HFF-Myc (cell line): Measurements from ENCODE around the gene NHP2.

Experiments used
- DNase-seq: peaks from one replicate; pipeline ENCODE4 v3.0.0-alpha.2; 2011; ENCODE audit warnings: low read depth; ENCODE audit errors: extremely low read depth
- H3K4me3 ChIP-seq: replicated peaks from 2 replicates; pipeline ENCODE4 v1.5.1; 2011; ENCODE audit warnings: low read depth, mild to moderate bottlenecking, control low read depth, low read length
- TF ChIP-seq, protein P1 (sequence below): IDR thresholded peaks from 2 replicates; pipeline ENCODE4 v1.5.1; 2012; ENCODE audit warnings: mild to moderate bottlenecking, low read depth, low read length, control low read depth; ENCODE audit errors: missing control alignments

Gene NHP2

DNA sequence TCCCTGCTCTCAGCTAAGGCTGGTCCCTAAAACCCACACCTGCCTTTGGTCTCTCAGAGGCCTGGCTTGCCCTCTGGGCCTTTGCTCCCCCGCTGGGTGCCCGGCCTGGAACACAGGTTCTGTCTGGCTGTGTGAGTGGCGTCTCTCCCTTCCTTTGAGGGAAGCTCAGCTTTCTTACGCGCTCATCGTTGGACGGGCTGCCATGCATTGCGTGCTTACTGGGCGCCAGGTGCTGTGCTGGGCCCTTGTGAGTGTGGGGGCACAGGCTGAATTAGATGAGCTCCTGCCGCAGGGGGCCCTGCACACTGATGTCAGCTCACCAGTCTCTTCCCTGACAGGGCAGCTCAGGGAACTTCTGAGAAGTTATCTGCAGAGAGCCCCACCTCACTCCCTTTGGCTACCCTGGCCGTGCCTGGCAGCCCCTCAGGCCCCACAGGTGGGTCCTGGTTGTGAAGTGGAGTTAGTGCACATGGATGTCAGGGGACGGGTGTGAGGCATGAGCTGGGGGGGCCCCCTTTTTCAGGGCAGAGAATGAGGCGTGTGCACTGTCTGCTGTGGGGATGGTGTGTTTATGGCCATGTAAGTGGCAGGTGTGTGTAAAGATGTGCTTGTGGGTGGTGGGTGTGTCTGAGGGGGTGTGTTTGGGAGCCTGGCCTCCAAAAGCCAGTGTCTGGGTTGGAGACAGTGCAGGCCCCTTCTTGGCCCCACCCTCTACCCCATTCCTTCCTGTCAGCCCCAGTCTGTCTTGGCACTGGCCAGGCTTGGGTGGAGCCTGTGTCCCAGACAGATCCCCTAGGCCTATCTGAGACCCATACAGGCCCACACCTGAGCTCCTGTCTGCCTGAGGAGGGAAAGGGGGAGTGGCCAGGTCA lies 30.4 kb downstream of the NHP2 start:
- TF ChIP-seq, protein P1, sequence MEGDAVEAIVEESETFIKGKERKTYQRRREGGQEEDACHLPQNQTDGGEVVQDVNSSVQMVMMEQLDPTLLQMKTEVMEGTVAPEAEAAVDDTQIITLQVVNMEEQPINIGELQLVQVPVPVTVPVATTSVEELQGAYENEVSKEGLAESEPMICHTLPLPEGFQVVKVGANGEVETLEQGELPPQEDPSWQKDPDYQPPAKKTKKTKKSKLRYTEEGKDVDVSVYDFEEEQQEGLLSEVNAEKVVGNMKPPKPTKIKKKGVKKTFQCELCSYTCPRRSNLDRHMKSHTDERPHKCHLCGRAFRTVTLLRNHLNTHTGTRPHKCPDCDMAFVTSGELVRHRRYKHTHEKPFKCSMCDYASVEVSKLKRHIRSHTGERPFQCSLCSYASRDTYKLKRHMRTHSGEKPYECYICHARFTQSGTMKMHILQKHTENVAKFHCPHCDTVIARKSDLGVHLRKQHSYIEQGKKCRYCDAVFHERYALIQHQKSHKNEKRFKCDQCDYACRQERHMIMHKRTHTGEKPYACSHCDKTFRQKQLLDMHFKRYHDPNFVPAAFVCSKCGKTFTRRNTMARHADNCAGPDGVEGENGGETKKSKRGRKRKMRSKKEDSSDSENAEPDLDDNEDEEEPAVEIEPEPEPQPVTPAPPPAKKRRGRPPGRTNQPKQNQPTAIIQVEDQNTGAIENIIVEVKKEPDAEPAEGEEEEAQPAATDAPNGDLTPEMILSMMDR: no peak
- H3K4me3 ChIP-seq: no peak overlapping the region
- no peak for DNase-seq

DNA sequence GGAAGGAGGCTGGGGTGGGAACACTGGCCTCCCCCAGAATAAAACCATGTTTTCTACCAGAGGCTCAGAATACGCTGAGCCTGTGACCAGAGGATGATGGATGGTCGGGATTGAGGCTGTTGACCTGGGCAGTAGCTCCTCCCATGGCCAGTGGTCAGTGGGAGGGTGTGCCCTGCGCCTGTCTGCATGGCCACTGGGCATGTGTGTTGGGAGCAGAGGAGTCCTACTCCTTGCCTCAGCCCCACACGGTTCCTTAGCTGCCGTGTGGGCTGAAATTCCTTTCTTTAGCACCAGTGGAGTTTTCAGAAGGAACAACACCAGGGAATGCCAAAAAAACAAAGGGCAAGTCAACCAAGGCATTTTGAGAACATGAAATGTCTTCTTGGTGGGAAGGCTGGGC lies 31.3 kb downstream of the NHP2 start:
- TF ChIP-seq, protein P1: no peak
- no peak for DNase-seq
- H3K4me3 ChIP-seq: no peak overlapping the region

DNA sequence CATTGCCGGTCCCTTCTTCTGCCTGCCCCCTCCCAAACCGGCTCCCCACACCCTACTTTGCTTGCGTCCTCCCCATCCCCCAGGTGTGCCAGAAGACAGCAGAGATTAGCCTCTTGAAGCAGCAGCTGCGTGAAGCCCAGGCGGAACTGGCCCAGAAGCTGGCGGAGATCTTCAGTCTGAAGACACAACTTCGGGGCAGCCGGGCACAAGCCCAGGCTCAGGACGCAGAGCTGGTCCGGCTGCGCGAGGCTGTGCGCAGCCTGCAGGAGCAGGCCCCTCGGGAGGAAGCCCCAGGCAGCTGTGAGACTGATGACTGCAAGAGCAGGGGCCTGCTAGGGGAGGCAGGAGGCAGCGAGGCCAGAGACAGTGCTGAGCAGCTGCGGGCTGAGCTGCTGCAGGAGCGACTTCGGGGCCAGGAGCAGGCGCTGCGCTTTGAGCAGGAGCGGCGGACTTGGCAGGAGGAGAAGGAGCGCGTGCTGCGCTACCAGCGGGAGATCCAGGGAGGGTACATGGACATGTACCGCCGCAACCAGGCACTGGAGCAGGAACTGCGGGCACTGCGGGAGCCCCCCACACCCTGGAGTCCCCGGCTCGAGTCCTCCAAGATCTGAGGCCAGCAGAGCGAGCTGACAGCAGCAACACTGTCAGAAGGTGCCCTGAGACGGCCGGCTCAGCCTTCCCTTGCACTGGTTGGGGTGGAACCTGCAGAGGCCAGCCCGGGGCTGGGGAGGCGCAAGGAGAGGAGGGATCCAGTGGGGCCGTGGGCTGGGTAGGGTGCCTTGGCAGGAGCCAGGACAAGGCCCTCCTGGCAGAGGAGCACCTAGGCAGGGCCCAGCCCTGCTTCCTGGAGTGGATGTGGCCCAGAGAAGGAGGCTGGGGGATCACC lies 32.1 kb downstream of the NHP2 start:
- H3K4me3 ChIP-seq: no peak overlapping the region
- no peak for DNase-seq

DNA sequence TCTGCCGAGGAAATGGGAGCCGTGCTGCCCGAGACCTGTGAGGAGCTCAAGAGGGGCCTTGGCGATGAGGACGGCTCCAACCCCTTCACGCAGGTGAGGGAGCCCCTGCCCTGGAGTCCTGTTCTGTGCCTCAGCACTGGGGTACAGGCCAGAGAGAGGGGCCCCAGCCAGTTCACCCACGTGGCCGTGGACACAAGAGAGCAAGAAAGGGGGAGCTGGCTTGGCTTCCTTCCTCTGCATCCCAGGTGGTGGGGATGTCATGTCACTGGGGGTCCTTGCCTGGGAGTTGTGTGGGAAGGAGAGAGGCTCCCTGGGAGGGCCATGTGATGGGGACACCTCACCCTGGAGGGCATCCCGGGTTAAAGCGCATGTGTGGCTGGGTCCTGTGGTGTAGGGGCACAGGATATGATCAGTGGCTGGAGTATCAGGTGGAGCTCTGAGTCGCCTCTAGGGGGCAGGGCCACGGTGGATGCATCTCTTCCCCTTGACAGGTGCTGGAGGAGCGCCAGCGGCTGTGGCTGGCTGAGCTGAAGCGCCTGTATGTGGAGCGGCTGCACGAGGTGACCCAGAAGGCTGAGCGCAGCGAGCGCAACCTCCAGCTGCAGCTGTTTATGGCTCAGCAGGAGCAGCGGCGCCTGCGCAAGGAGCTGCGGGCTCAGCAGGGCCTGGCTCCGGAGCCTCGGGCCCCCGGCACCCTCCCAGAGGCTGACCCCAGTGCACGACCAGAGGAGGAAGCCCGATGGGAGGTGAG lies 32.9 kb downstream of the NHP2 start:
- peak; percentile 39 for DNase-seq
- no peak overlapping the region for H3K4me3 ChIP-seq
- TF ChIP-seq, protein P1: peak; percentile 57

More for the DNA sequence above, 32.1 kb downstream of the NHP2 start:
- TF ChIP-seq, protein P1: no peak

DNA sequence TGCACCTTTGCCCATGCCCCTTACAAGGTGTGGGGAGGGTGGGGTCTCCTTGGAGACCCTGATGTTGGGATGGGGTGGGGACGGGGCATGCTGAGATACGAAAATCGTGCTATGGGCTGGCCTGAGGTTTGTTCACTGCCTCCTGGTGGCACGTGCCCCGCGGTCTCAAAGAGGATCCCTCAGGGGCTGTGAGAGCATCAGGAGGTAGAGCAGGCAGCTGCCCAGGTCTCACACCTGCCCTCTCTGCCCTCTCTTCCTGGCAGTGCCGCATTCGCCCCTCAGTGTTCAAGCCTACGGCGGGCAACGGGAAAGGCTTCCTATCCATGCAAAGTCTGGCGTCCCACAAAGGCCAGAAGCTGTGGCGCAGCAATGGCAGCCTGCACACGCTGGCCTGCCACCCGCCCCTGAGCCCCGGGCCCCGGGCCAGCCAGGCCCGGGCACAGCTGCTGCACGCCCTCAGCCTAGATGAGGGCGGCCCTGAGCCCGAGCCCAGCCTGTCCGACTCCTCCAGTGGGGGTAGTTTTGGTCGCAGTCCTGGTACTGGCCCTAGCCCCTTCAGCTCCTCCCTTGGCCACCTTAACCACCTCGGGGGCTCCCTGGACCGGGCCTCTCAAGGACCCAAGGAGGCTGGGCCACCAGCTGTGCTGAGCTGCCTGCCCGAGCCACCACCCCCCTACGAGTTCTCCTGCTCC lies 33.6 kb downstream of the NHP2 start:
- TF ChIP-seq, protein P1: no peak
- no peak for DNase-seq
- no peak overlapping the region for H3K4me3 ChIP-seq
